AG09309 (cell line): ENCODE data around the gene FRMD4A.

Source experiments
- DNase-seq: peaks from one replicate; pipeline ENCODE4 v3.0.0-alpha.2; 2010; ENCODE audit warnings: low read depth
- H3K4me3 ChIP-seq: 2 replicates; pipeline ENCODE4 v1.5.1; 2011; ENCODE audit warnings: mild to moderate bottlenecking, low read depth, low read length, moderate library complexity; ENCODE audit not compliant: control insufficient read depth
- TF ChIP-seq, protein P1 (sequence below): IDR thresholded peaks from 2 replicates; pipeline ENCODE4 v1.5.1; 2011; ENCODE audit warnings: mild to moderate bottlenecking, low read depth, low read length, inconsistent platforms; ENCODE audit not compliant: insufficient read depth, control insufficient read depth; ENCODE audit errors: missing control alignments

The FRMD4A gene

DNA sequence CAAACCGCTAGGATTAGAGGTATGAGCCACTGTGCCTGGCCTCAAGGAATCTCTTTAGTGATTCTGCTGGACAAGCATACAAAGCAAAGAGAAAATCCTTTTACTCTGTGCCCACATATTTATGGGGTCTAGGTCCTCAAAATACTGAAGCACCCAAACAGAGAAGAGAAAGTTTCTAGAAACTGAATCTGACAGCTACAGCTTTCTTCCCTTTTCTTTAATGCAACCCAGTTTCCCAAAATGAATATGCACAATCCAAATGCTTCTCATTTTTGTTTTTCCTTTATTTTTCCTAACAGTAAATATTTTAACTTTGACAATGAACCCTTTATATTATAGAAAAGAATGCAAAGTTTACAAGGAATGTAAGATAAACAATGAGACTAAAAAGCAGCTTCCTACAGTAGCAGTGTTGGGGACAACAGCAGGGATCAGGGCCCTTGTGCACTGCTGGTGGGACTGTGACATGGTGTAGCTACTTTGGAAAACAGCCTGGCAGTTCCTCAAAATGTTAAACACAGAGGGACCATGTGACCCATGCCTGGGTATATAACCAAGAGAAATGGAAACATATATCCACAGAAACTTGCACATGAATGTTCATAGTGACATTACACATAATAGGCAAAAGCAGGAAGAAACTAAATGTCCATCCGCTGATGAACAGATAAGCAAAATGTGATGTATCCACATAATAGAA is 418.8 kb downstream of the FRMD4A start:
- TF ChIP-seq, protein P1, sequence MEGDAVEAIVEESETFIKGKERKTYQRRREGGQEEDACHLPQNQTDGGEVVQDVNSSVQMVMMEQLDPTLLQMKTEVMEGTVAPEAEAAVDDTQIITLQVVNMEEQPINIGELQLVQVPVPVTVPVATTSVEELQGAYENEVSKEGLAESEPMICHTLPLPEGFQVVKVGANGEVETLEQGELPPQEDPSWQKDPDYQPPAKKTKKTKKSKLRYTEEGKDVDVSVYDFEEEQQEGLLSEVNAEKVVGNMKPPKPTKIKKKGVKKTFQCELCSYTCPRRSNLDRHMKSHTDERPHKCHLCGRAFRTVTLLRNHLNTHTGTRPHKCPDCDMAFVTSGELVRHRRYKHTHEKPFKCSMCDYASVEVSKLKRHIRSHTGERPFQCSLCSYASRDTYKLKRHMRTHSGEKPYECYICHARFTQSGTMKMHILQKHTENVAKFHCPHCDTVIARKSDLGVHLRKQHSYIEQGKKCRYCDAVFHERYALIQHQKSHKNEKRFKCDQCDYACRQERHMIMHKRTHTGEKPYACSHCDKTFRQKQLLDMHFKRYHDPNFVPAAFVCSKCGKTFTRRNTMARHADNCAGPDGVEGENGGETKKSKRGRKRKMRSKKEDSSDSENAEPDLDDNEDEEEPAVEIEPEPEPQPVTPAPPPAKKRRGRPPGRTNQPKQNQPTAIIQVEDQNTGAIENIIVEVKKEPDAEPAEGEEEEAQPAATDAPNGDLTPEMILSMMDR: no peak
- DNase-seq: no peak
- H3K4me3 ChIP-seq: no peak overlapping the region

DNA sequence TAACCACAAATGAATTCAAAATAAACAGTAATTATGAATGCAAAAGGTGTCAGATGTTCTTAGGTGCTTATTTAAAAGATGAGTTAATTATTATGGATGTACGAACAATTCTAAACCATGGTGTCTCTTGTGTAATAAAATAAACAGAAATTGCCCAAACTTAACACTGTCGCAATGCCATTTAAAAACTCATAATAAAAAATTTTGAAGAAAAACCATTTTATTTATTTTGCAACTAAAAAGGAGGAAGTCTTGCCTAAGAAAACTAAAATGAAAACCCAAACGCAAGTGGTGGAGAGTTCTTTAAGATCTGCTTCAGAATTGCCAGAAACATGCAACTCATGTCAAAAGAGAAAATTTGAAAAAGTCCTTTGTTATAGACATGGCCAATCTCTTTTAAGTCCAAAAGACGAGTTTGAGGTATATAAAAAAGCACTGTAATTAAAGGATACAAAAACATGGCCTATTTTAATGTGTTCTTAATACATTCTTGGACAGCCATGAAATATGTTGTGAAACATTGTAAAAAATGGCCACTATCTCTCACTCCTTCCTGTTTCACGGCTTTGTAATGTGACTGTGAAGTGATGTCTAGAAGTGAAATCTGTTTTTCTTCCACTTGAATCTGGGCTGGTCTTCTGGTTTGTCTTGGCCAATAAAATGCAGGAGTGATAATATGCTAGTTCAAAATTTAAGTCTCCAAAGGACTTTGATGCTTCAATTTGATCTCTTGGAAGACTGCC is 421.0 kb downstream of the FRMD4A start:
- no peak overlapping the region for H3K4me3 ChIP-seq
- no peak for DNase-seq
- TF ChIP-seq, protein P1: no peak

DNA sequence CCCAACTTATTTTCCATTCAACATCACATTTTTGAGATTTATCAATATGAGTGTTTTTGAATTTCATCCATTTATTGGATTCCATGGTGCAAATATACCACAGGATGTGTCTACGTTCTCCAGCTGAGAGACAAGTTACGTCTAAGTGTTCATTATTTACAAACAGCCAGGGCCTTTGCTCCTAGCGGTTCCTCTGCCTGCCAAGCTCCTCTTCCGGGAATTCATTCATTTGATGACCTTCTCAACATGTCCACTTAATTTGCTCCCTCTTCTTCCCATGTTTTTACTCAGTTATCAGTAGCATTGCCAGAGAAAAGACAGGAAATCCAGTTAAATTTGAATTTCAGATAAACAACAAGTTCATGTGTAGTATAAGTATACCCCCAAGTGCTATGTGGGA is 422.2 kb downstream of the FRMD4A start:
- TF ChIP-seq, protein P1: no peak
- no peak for DNase-seq
- no peak overlapping the region for H3K4me3 ChIP-seq

DNA sequence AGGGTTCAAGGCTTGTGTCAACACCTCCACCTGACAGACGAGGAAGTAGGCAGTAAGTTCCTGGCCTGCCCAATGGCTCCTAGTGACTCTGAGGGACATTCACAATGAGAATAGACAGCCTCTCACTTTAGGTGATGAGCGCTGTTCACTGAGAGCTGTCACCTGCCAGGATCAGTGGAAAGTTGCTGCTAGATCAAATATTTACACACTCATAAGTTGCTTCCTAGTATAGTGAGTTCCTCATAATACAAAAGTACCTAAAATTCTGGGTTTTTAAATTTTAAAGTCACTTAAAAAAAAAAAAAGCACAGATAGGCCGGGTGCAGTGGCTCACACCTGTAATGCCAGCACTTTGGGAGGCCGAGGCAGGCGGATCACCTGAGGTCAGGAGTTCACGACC is 423.2 kb downstream of the FRMD4A start:
- no peak for DNase-seq
- TF ChIP-seq, protein P1: no peak
- H3K4me3 ChIP-seq: no peak overlapping the region

DNA sequence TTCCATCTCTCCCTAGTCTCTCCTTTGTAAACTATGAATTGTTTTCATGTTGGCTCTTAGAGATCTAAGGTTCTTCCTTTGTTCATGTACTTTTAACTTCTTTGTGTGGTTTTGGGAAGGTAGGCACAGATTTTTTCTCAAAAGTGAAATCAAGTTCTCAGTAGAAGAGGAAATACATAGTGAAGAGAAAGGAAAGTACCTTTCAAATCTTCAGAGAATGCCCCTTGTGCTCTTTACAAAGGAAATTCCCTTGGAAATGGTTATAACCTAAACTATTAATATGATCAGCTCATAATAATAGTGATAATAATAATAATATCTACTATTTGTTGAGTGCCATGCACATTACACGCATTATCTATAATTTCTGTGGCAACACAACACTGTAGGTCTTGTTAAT is 425.4 kb downstream of the FRMD4A start:
- TF ChIP-seq, protein P1: no peak
- DNase-seq: no peak

DNA sequence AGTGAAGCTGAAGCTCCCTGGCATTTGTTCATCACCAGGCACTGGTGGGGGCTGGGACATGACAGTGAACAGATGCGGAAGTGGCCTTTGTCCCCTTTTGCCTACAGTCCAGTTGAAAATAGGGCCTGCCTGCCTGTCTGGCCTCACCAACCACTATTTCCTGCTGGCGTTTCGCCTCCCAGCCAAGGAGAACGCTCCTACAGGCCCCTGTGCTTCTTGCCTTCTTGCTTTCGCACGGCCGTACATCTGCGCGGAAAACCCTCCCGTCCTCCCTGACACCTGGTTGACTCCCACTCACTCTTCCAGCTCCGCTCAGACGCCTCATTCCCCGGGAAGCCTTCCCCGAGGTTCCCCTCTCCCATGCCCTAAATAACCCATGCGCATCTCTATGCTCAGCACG is 426.7 kb downstream of the FRMD4A start:
- TF ChIP-seq, protein P1: no peak
- H3K4me3 ChIP-seq: no peak overlapping the region
- DNase-seq: no peak

More for the DNA sequence above, 425.4 kb downstream of the FRMD4A start:
- no peak overlapping the region for H3K4me3 ChIP-seq
